Measurements from ENCODE around the gene NAALADL2.

The NAALADL2 gene

DNA sequence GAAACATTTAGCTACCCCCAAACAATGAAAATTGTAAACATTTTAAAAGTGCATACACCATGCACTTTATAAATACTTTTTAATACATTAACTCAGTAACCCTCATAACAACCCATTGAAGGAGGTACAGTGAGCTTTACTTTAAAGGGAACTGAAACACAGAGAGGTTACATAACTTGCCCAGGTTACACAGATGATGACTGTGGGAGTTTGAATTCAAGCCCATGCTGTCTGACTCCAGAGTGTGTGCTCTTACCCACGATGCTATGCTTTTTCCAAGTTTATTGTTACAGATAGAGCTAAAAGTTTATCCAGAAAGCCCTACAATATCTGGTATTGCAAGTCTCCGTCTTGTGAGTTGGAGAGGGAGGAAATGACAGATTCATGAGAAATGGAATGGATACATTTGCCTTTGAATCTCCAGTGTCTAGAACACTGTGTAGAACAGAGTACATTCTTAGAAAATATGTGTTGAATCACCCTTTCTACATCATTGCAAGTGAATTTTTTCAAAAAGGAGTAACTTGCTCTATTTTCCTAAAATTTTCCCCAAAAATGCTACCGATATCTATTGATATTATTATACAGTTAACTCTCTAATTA, 428.3 kb downstream of the NAALADL2 start:
- TF ChIP-seq, protein P1, sequence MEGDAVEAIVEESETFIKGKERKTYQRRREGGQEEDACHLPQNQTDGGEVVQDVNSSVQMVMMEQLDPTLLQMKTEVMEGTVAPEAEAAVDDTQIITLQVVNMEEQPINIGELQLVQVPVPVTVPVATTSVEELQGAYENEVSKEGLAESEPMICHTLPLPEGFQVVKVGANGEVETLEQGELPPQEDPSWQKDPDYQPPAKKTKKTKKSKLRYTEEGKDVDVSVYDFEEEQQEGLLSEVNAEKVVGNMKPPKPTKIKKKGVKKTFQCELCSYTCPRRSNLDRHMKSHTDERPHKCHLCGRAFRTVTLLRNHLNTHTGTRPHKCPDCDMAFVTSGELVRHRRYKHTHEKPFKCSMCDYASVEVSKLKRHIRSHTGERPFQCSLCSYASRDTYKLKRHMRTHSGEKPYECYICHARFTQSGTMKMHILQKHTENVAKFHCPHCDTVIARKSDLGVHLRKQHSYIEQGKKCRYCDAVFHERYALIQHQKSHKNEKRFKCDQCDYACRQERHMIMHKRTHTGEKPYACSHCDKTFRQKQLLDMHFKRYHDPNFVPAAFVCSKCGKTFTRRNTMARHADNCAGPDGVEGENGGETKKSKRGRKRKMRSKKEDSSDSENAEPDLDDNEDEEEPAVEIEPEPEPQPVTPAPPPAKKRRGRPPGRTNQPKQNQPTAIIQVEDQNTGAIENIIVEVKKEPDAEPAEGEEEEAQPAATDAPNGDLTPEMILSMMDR (IDR thresholded peaks at IDR 0.05; ENCODE audit: insufficient read depth, low read depth, low read length, missing control alignments): no peak
- peak; percentile 66 for DNase-seq (ENCODE audit: low read depth)
- H3K4me3 ChIP-seq (ENCODE audit: low read depth, low read length): no peak overlapping the region

DNA sequence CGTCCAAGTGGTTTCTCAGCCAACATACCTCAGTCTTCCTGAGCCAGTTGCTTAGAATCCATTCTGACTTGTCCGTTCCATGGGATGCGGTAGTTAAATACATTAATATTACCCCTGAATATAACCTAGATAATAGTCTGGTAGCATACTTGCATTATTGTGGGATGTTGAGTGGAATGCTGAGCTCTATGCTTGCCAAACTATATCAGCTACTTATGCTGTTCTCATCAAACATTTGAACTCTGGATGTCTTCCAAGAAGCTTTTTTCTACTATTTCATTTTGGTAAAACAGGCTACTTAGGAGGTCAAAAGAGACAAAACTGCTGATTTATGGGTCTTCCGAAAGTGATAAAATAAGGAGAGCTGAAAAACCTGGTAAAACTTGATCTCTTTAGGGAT, 429.5 kb downstream of the NAALADL2 start:
- H3K4me3 ChIP-seq (ENCODE audit: low read depth, low read length): no peak overlapping the region
- TF ChIP-seq, protein P1 (IDR thresholded peaks at IDR 0.05; ENCODE audit: insufficient read depth, low read depth, low read length, missing control alignments): no peak
- DNase-seq (ENCODE audit: low read depth): no peak

DNA sequence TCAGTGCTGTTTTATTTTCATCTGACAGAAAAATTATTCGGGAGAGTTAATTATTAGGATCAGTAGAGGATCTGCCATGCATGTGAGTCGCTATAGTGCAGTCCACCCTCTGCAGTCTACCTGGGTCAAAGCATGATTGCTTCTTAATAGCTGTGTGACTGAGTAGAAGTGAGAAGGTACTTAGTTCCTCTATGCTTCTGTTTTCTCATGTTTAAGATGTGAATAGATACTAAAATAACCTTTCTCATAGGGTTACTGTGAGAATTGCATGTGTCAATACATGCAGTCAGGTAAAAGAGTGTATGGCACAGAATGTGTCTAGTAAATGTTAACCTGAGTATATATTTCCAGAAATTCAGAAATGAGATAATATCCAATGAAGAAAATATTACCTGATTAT, 435.7 kb downstream of the NAALADL2 start:
- no peak overlapping the region for H3K4me3 ChIP-seq (ENCODE audit: low read depth, low read length)
- DNase-seq (ENCODE audit: low read depth): peak; percentile 36
- TF ChIP-seq, protein P1 (IDR thresholded peaks at IDR 0.05; ENCODE audit: insufficient read depth, low read depth, low read length, missing control alignments): no peak

DNA sequence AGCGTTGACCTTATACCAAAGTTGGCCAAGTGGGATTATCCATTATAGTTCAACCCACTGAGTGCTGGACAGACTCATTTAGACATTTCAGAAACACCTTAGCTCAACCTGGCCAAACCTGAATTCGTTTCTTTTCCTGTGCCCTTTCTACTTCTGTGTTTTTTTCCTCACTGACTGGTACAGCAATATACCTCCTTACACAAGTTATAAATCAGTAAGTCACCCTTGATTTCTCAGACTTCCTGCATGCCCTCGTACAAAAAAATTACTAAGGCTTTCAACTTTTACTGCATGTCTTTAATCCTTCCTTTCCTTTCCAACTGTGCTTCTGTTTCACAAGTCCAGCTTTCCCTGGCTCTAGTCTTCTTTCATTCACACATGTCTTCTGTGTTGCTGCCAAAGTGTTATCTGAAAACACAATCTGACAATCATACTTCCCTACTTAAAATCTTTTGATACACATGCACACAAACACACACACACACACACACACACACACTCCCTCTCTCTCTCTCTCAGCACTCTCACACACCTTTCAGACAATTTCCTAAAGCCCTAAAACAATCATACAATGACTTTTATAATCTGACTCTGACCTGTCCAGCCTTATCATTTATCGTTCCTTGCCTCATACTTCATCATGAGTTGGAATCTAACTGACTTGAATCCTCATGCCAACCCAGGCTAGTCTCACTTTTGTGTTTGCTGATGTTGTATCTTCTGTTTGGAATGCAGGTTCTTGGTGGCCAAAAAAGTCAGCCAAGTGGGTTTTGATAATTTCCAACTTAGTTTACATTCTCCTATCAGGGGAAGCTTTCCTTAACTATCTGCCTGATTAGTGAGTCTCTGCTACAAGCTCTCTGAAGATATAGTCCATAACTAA, 436.4 kb downstream of the NAALADL2 start:
- no peak overlapping the region for H3K4me3 ChIP-seq (ENCODE audit: low read depth, low read length)
- DNase-seq (ENCODE audit: low read depth): no peak
- TF ChIP-seq, protein P1 (IDR thresholded peaks at IDR 0.05; ENCODE audit: insufficient read depth, low read depth, low read length, missing control alignments): no peak

DNA sequence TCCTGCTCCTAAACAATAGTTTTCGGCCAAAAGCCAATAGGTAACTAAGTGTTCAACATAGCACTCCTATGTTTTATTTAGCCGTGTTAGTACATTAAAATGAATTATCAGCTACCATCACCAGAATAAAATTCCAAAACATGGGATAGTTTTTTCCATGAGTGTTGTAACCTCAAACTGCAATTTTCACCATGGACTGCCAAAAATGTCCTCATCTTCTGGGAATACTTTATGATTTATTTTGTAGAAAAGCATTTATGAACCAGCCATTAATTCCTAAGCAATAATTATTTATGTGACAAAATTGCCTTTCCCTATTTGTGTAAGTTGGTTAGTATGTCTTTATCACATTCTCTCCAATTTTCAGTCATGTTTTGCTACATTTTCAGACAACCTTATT, 438.1 kb downstream of the NAALADL2 start:
- TF ChIP-seq, protein P1 (IDR thresholded peaks at IDR 0.05; ENCODE audit: insufficient read depth, low read depth, low read length, missing control alignments): no peak
- DNase-seq (ENCODE audit: low read depth): no peak
- H3K4me3 ChIP-seq (ENCODE audit: low read depth, low read length): no peak overlapping the region

DNA sequence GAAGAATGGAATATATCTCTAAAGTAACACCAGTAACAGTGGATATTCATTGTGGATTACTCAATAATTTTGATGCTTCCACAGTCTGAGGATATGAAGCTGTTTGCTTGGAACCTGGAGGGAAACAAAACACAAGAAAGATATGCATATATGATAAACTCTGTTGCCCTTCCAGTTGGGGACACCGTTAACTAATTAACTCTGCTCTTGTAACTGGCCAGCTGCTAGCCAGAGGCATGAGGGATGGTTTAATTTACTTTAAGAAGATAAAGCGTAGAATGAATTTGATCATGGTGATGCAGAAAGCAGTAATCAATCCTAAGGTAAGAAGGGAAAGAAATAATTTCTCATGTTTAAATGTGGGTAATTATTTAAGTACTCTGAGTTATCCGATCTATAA, 442.6 kb downstream of the NAALADL2 start:
- no peak for DNase-seq (ENCODE audit: low read depth)
- no peak overlapping the region for H3K4me3 ChIP-seq (ENCODE audit: low read depth, low read length)
- TF ChIP-seq, protein P1 (IDR thresholded peaks at IDR 0.05; ENCODE audit: insufficient read depth, low read depth, low read length, missing control alignments): no peak

Data from GM12865 (cell line).